NCI-H460 (cell line): ENCODE results near the gene ARHGAP6. TPM values are rescaled to one million over a fixed set of nuclear protein-coding genes. Genes with fewer than 3 reads are reported as not detected.

Experiments
- DNase-seq: peaks from one replicate; pipeline ENCODE4 v3.0.0-alpha.2; 2016; ENCODE audit warnings: low read depth; ENCODE audit errors: extremely low read depth
- total RNA-seq: library from RNA; depleted of rRNA; stranded (reverse); fragments of >200 nt; shearing (Covaris generic); gene quantifications from 2 replicates; pipeline ENCODE4 v1.2.3, GENCODE V29; 2014

Gene ARHGAP6
- total RNA-seq, 1 experiment from 2014 or later, result 0.07 TPM

- DNase-seq, result no peak
Observed at GRCh38 chrX:11196476-11196875, 469.2 kb downstream of the ARHGAP6 start.

- no peak for DNase-seq
Observed at GRCh38 chrX:11193035-11193469, 472.7 kb downstream of the ARHGAP6 start.

DNA sequence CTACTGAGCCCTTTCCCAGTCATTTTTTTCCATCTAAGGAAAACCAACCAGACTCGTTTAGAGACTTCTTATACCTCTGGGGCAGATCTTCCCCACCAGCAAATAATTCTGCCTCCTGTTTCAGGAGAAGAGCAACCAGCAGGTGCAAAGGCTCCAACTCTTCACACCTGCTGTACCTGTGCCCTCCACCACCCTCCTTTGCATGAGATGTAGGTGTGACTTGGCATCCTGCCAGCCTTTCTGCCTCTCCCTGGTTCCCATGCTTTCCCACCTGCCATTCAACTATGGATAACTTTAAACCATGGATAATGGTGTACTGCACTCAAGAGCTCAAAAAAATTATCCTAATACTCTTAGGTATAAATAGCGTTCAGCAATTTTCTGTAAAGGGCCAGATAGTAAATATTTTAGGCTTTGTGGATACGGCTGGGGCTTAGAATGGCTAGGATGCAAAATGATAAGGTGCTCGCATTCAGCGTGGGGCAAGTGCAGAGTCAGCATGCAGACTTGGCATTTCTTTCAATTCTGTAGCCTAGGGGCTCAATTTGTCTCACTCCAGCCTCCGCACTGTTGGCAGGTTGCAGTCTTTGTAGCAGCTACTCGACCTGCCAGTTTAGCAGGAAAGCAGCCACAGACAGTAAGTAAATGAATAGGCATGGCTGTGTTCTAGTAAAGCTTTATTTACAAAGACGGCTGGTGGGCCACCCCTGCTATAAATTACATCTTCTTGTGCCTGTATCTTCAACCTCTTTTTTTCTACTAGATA, 474.8 kb downstream of the ARHGAP6 start:
- no peak for DNase-seq

- no peak for DNase-seq
Observed at GRCh38 chrX:11189097-11189496, 476.6 kb downstream of the ARHGAP6 start.

- DNase-seq, result no peak
Observed at GRCh38 chrX:11188664-11189063, 477.1 kb downstream of the ARHGAP6 start.

DNA sequence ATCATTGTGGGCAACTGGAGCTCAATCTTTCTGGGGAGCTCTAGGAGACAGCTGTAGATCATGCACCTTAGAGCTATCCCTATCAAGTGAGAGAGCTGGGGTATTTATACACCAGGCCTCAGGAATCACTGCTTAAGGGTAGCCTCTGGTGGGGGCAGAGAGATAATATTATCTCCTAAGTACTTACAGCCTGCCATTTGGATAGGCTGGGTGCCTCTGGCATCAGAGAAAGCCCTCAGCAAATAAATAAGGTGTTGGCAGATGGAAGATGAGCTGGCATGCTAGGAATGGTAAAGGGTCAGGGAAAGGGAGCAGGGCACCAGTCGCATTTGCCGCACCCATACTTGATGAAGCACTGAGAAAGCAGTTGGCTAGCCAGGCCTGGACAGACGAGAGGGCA, 478.7 kb downstream of the ARHGAP6 start:
- DNase-seq, result no peak

GRCh38 chrX:11185861-11186260, 479.9 kb downstream of the ARHGAP6 start:
- no peak for DNase-seq

GRCh38 chrX:11180571-11180970, 485.1 kb downstream of the ARHGAP6 start:
- DNase-seq, result no peak

DNA sequence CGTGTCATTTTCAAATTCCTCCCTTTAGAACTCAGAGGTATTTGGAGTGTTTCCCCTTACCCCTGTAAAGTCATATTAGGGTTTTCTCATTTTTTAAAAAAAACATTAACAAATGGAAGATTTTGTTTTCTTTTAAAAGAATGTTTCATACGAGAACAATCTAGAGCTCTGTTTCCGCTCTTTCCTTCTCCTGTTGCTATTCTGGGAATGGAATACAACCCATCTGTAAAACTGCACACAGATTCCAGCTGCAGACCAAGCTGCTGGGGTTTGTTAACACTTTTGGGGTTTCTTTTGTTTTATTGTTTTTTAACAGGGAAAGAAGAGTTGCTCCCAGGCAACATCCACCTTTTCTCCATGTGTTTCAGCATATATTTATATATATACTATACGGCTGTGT, 493.3 kb downstream of the ARHGAP6 start:
- no peak for DNase-seq

- no peak for DNase-seq
Observed at GRCh38 chrX:11171956-11172355, 493.8 kb downstream of the ARHGAP6 start.

DNA sequence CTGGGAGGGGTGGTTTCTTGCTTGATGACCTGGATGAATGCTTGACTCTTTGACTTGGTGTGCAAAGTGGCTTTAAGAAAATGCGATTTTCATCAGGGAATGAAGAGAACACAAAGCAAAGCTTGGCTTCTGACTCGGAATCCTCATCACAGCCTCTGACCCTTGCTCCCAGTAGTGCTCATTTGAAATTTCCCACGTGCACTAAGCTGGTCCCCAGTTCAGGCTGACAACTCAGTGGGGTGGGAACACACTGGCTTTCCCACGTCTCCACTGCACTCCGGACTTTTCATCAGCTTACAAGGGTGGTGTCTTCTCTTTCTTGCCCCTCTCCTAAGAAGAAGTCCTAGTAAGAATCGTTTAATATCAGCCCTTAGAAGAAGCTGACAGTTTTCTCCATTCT, 501.3 kb downstream of the ARHGAP6 start:
- no peak for DNase-seq

DNA sequence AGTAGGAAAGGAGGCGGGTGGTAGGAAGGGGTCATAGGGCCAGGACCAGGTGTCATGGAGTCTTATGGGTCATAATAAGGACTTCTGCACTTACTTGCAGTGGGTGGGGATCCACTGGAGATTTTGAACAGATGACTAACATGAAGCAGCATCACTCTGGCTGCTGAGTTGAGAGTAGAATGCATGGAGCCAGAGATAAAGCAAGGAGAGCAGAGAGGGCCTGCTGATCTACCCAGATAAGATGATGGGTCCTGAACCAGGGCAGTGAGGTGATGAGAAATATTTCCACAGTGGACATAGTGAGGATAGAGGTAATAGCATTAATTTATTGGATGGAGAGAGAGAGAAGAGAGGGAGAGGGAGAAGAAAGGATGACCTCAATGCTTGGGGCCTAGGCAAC, 506.6 kb downstream of the ARHGAP6 start:
- no peak for DNase-seq

GRCh38 chrX:11151799-11152559, 513.7 kb downstream of the ARHGAP6 start:
- no peak for DNase-seq

GRCh38 chrX:11148401-11148800, 517.3 kb downstream of the ARHGAP6 start:
- DNase-seq, result no peak

GRCh38 chrX:11146411-11146810, 519.3 kb downstream of the ARHGAP6 start:
- no peak for DNase-seq

GRCh38 chrX:11143931-11144678, 521.6 kb downstream of the ARHGAP6 start:
- DNase-seq, result peak; percentile 83

GRCh38 chrX:11138498-11139390, 527.0 kb downstream of the ARHGAP6 start:
- no peak for DNase-seq

DNA sequence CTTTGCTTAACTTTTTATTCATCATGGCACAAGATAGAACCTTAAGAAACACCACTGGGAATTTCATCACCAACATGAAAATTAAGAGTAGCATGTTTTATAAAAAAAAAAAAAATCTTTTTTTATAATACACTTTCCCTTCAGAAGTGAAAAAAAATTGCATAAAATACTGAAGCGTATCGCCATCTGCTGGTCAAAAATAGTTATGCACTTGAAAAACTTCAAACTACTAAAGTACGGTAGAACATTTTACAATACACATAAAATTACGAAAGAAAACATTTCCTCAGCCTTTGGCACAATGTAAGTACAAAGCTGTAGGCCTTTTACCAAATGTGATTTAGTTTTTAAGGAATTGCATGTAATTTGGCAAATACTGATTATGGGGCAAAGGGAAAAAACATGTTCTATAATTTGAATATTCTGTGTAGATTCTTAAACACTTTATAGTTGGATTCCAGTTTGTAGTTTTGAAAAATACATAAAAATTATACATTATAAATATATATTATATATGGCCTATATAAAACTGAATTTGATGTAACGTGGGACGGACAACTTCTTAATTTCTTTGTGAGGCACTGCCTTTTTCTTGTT, 528.1 kb downstream of the ARHGAP6 start:
- peak; percentile 13 for DNase-seq

GRCh38 chrX:11135564-11136185, 530.0 kb downstream of the ARHGAP6 start:
- DNase-seq, result no peak
